Psoas muscle (tissue), 8 donors: Measurements from ENCODE around the gene EXOC7. TPM values are rescaled to one million over a fixed set of nuclear protein-coding genes. Genes with fewer than 3 reads are reported as not detected.

Source experiments
- ATAC-seq, 4 donors: fragments of 200-7000 bp; cut with Tn5 transposase; one replicate each; pipeline ENCODE4 v1.9.1; 2020; ENCODE audit warnings: moderate library complexity in 3 of 4, mild to moderate bottlenecking in 2 of 4
- DNase-seq, 2 donors: peaks; one replicate each; pipeline ENCODE4 v3.0.0-alpha.2; 2020
- H3K27ac ChIP-seq: fragments of 200-600 bp; one replicate; pipeline ENCODE4 v1.8.0; 2022
- H3K27me3 ChIP-seq, 3 donors: fragments of 200-600 bp in 1 of 3; one replicate each; pipeline versions ENCODE4 v1.6.1 to v1.8.0; 2013 to 2022; ENCODE audit warnings: low read length in 2 of 3, mild to moderate bottlenecking in 2 of 3, moderate library complexity in 1 of 3; ENCODE audit not compliant: insufficient read depth in 3 of 3
- H3K36me3 ChIP-seq, 2 donors: fragments of 200-600 bp in 1 of 2; one replicate each; pipeline versions ENCODE4 v1.6.1 to v1.8.0; 2013 to 2022; ENCODE audit warnings: low read depth in 1 of 2, mild to moderate bottlenecking in 1 of 2, moderate library complexity in 1 of 2; ENCODE audit not compliant: insufficient read depth in 1 of 2
- H3K4me1 ChIP-seq: fragments of 200-600 bp; one replicate; pipeline ENCODE4 v1.8.0; 2022
- H3K4me3 ChIP-seq: fragments of 200-600 bp; one replicate; pipeline ENCODE4 v1.8.0; 2022; ENCODE audit warnings: mild to moderate bottlenecking
- H3K9me3 ChIP-seq: fragments of 200-600 bp; one replicate; pipeline ENCODE4 v1.8.0; 2022
- CTCF ChIP-seq: fragments of 200-600 bp; IDR thresholded peaks from one replicate; pipeline ENCODE4 v1.8.0; 2022; ENCODE audit warnings: antibody characterized with exemption
- WGBS, 3 donors: extraction: QIAGEN DNeasy Blood & Tissue Kit; methylation state at CpG; one replicate each; pipeline versions ENCODE4 v1.1.6 to v1.1.7; 2013; 5-methylcytosine and 5-hydroxymethylcytosine counted together
- intact Hi-C, 2 donors: fragments of 100-400 bp; cut with DNase I; formaldehyde crosslinking; loops; one replicate each; pipeline versions ENCODE4 v1.11.0 to v1.14.2; 2022
- polyA plus RNA-seq, 3 donors: library from polyadenylated mRNA; stranded (reverse); fragments of 200-250 nt; gene quantifications; one replicate each; pipeline ENCODE4 v1.2.3, GENCODE V29; 2013
- total RNA-seq, 4 donors: library from RNA; stranded (reverse); fragmentation: NEBNext Ultra II Directional in 2 of 4; extraction: Animal tissue kit (Norgen Biotek cat#: 25700) in 2 of 4; gene quantifications; one replicate each; pipeline versions ENCODE4 v1.2.1 to v1.2.4, GENCODE V29; 2021 to 2023
- donor health status: healthy with polysubstance abuse.
- donor health status: DM: no; HTN: no; CAD: no; lungs with moderate emphysema.
- donor health status: Bipolar disorder and iron deficiency.
- donor health status: healthy.
- donor health status: DM: yes; HTN: yes; CAD: no.
- donor health status: DM: no; HTN: no; CAD: no.
- donor health status: DM: no; HTN: no; CAD: no.
- donor health status: DM: yes; HTN: yes; CAD: no.

EXOC7 gene
- total and polyA plus RNA-seq, 7 donors: 26.3 to 61.0 (median 56.0) TPM

- peaks cover 0 to 32% (median 5%) of the 10 kb centered on the region in 3 donors for H3K27me3 ChIP-seq
- no peaks in the 10 kb centered on the region for H3K9me3 ChIP-seq
- H3K36me3 ChIP-seq: no peaks in the 10 kb centered on the region
- H3K27ac ChIP-seq: no peak overlapping the region
- no peak for TF ChIP-seq CTCF
- DNase-seq: no peak
- whole genome bisulfite sequencing, 3 donors: 51 to 53% (median 53%) methylated on average over 20 to 21 of the region's 21 CpGs
- no peaks in the 10 kb centered on the region for H3K4me1 ChIP-seq
- intact Hi-C loops: no loop called here
- ATAC-seq: no peak
- no peak overlapping the region for H3K4me3 ChIP-seq
These were observed 27.6 kb upstream of the EXOC7 start for GRCh38 chr17:76131051-76131691.

DNA sequence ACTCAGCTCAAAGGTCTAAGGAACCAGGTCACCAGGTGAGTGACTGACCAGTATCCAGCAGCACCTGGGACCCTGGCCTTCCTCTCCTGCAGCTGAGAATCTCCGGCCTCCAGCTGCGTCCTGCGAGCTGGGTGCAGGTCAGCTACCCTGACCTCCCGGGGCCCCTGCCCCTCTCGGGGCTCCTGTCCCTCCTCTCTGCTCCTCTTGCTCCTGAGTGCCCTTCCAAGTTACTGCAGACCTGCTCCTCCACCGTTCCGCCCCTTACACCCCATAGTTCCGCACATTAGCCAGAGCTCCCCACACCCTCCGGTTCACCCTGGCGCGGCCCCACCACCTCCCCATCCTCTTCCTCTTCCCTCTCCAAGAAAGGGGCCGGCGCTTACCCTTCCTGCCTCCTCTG lies 26.9 kb upstream of the EXOC7 start:
- DNase-seq: no peak
- 54 to 56% (median 55%) methylated on average over 11 to 13 of the region's 13 CpGs for WGBS, 3 donors
- H3K27me3 ChIP-seq: peaks cover 0 to 29% (median 5%) of the 10 kb centered on the region in 3 donors

DNA sequence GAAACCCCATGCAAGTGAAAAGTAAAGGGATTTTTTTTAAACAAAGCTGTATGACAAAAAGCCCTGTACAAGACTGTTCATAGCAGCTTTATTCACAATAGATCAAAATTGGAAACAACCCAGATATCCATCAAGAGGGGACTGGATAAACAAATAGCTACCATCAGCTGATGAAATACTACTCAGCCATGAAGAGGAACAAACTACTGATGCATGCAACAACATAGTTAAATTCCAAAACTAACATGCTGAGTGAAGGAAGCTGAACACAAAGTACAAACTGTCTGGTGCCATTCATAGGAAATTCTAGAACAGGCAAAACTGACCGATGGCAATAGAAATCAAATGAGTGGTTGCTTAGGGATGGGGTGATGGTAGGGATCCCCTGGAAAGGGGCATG lies 22.3 kb upstream of the EXOC7 start:
- no peaks in the 10 kb centered on the region for H3K4me1 ChIP-seq
- 86 to 94% (median 93%) methylated on average over 1 of the region's 1 CpG for WGBS, 3 donors
- H3K9me3 ChIP-seq: no peaks in the 10 kb centered on the region
- ATAC-seq: no peak
- no peak overlapping the region for H3K27ac ChIP-seq
- no peaks in the 10 kb centered on the region for H3K27me3 ChIP-seq
- no peak for TF ChIP-seq CTCF
- no peaks in the 10 kb centered on the region for H3K36me3 ChIP-seq
- DNase-seq: no peak
- intact Hi-C loops: no loop called here
- H3K4me3 ChIP-seq: no peak overlapping the region

More for the DNA sequence above, 26.9 kb upstream of the EXOC7 start:
- Histone ChIP-seq H3K4me3 (no peak overlapping the region), H3K4me1 (no peaks in the 10 kb centered on the region), H3K36me3 (no peaks in the 10 kb centered on the region), H3K27ac (no peak overlapping the region), H3K9me3 (no peaks in the 10 kb centered on the region)
- ATAC-seq: no peak
- intact Hi-C loops: no loop called here
- no peak for TF ChIP-seq CTCF

DNA sequence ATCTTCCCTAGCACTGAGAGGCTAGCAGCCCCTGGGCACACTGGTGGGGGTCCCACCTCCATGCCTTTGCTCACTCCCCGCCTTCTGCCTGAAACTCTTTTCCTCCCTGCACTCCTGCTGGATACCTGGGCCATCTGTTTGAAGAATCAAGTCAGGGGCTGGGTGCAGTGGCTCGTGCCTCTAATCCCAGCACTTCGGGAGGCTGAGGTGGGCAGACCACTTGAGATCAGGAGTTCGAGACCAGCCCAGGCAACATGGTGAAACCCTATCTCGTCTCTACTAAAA lies 21.7 kb upstream of the EXOC7 start:
- intact Hi-C loops: no loop called here
- Histone ChIP-seq H3K27ac (no peak overlapping the region), H3K4me1 (no peaks in the 10 kb centered on the region), H3K36me3 (no peaks in the 10 kb centered on the region), H3K4me3 (no peak overlapping the region), H3K9me3 (no peaks in the 10 kb centered on the region), H3K27me3 (no peaks in the 10 kb centered on the region)
- ATAC-seq (no peak), DNase-seq (no peak)
- 81 to 85% (median 84%) methylated on average over 5 of the region's 5 CpGs for WGBS, 3 donors
- TF ChIP-seq CTCF: no peak
